Liver (tissue), 9 donors: ENCODE results near the gene AATK. TPM values are rescaled to one million over a fixed set of nuclear protein-coding genes. Genes with fewer than 3 reads are reported as not detected.

Experiments
- DNase-seq: peaks from one replicate; pipeline ENCODE4 v3.0.0-alpha.2; 2017; ENCODE audit warnings: low spot score
- H3K27ac ChIP-seq, 2 donors: one replicate each; pipeline ENCODE4 v1.7.0; 2013; ENCODE audit warnings: inconsistent platforms in 2 of 2, low read length in 2 of 2, control low read depth in 1 of 2, low read depth in 1 of 2, mild to moderate bottlenecking in 1 of 2
- H3K27me3 ChIP-seq, 4 donors: one replicate each; pipeline versions ENCODE4 v1.6.1 to v1.7.0; 2013; ENCODE audit warnings: low read length in 3 of 4, inconsistent platforms in 1 of 4, mild to moderate bottlenecking in 1 of 4, moderate library complexity in 1 of 4; ENCODE audit not compliant: control insufficient read depth in 4 of 4, insufficient read depth in 4 of 4
- H3K36me3 ChIP-seq, 4 donors: one replicate each; pipeline versions ENCODE4 v1.6.1 to v1.7.0; 2013; ENCODE audit warnings: low read length in 3 of 4, mild to moderate bottlenecking in 3 of 4, low read depth in 1 of 4, moderate library complexity in 1 of 4; ENCODE audit not compliant: control insufficient read depth in 4 of 4, insufficient read depth in 3 of 4
- H3K4me1 ChIP-seq, 4 donors: one replicate each; pipeline versions ENCODE4 v1.6.1 to v1.7.0; 2013; ENCODE audit warnings: low read length in 3 of 4, mild to moderate bottlenecking in 3 of 4, moderate library complexity in 1 of 4; ENCODE audit not compliant: control insufficient read depth in 4 of 4, insufficient read depth in 4 of 4
- H3K4me3 ChIP-seq, 3 donors: one replicate each; pipeline versions ENCODE4 v1.6.1 to v1.7.0; 2013; ENCODE audit warnings: low read length in 3 of 3, control low read depth in 1 of 3, low read depth in 1 of 3, mild to moderate bottlenecking in 1 of 3
- H3K9ac ChIP-seq, 2 donors: one replicate each; pipeline ENCODE4 v1.7.0; 2013; ENCODE audit warnings: low read length in 2 of 2, mild to moderate bottlenecking in 2 of 2, moderate library complexity in 2 of 2, control low read depth in 1 of 2, low read depth in 1 of 2
- H3K9me3 ChIP-seq, 4 donors: one replicate each; pipeline versions ENCODE4 v1.6.1 to v1.7.0; 2013; ENCODE audit warnings: low read length in 3 of 4; ENCODE audit not compliant: control insufficient read depth in 4 of 4
- CTCF ChIP-seq: fragments of 150-350 bp; IDR thresholded peaks from 2 replicates; pipeline ENCODE4 v1.5.1; 2017; ENCODE audit warnings: improper control_type of control experiment, low read depth, low read length; ENCODE audit not compliant: missing input control
- EGR1 ChIP-seq, 2 donors: IDR thresholded peaks; 2 replicates each; pipeline ENCODE4 v1.6.1; 2016 to 2018; ENCODE audit warnings: antibody characterized with exemption in 2 of 2, low read depth in 2 of 2
- FOXA1 ChIP-seq: IDR thresholded peaks from 2 replicates; pipeline ENCODE4 v1.6.1; 2016; ENCODE audit warnings: antibody characterized with exemption
- FOXA2 ChIP-seq: IDR thresholded peaks from 2 replicates; pipeline ENCODE4 v1.6.1; 2016; ENCODE audit warnings: antibody characterized with exemption
- GABPA ChIP-seq, 2 donors: IDR thresholded peaks in 1 of 2; conservative IDR thresholded peaks in 1 of 2; 2 replicates each; pipeline ENCODE4 v1.6.1; 2016; ENCODE audit warnings: antibody characterized with exemption in 2 of 2, mild to moderate bottlenecking in 1 of 2, moderate library complexity in 1 of 2
- HNF4A ChIP-seq, 2 donors: conservative IDR thresholded peaks; 2 replicates each; pipeline ENCODE4 v1.6.1; 2016; ENCODE audit warnings: antibody characterized with exemption in 2 of 2, mild to moderate bottlenecking in 2 of 2
- HNF4G ChIP-seq: IDR thresholded peaks from 2 replicates; pipeline ENCODE4 v1.6.1; 2016; ENCODE audit warnings: antibody characterized with exemption
- JUND ChIP-seq, 2 donors: IDR thresholded peaks; 2 replicates each; pipeline ENCODE4 v1.6.1; 2016; ENCODE audit warnings: antibody characterized with exemption in 2 of 2
- RAD21 ChIP-seq, 2 donors: IDR thresholded peaks; 2 replicates each; pipeline ENCODE4 v1.6.1; 2016; ENCODE audit warnings: antibody characterized with exemption in 2 of 2, mild to moderate bottlenecking in 2 of 2
- RXRA ChIP-seq, 2 donors: IDR thresholded peaks; 2 replicates each; pipeline ENCODE4 v1.6.1; 2017 to 2018; ENCODE audit warnings: antibody characterized with exemption in 2 of 2, mild to moderate bottlenecking in 1 of 2
- SP1 ChIP-seq: IDR thresholded peaks from 2 replicates; pipeline ENCODE4 v1.6.1; 2018; ENCODE audit warnings: antibody characterized with exemption, mild to moderate bottlenecking
- TAF1 ChIP-seq: conservative IDR thresholded peaks from 2 replicates; pipeline ENCODE4 v1.6.1; 2016; ENCODE audit warnings: antibody characterized with exemption, mild to moderate bottlenecking
- YY1 ChIP-seq: IDR thresholded peaks from 2 replicates; pipeline ENCODE4 v1.6.1; 2016; ENCODE audit warnings: antibody characterized with exemption, mild to moderate bottlenecking
- WGBS: extraction: QIAGEN DNeasy Blood & Tissue Kit; methylation state at CpG from one replicate; pipeline ENCODE4 v1.1.7; 2013; 5-methylcytosine and 5-hydroxymethylcytosine counted together
- polyA plus RNA-seq, 2 donors: library from polyadenylated mRNA; stranded (reverse) in 1 of 2; unstranded in 1 of 2; fragments of 200-250 nt in 1 of 2; fragments of >200 nt in 1 of 2; fragmentation: Nextera tagmentation in 1 of 2; extraction: Ambion mirVana in 1 of 2; gene quantifications; one replicate each; pipeline versions ENCODE4 v1.2.1 to v1.2.3, GENCODE V29; 2013 to 2015
- total RNA-seq, 2 donors: library from RNA; depleted of rRNA; stranded (reverse); fragments of >200 nt; gene quantifications; one replicate each; pipeline ENCODE4 v1.2.3, GENCODE V29; 2014
- TF ChIP-seq, protein P1 (sequence below): IDR thresholded peaks from 2 replicates; pipeline ENCODE4 v1.6.1; 2016; ENCODE audit warnings: antibody characterized with exemption
- TF ChIP-seq, protein P2 (sequence below): IDR thresholded peaks from 2 replicates; pipeline ENCODE4 v1.6.1; 2016; ENCODE audit warnings: antibody characterized with exemption, mild to moderate bottlenecking
- TF ChIP-seq, protein P3 (sequence below): IDR thresholded peaks from 2 replicates; pipeline ENCODE4 v1.6.1; 2016; ENCODE audit warnings: antibody characterized with exemption
- TF ChIP-seq, protein P4 (sequence below): IDR thresholded peaks from 2 replicates; pipeline ENCODE4 v1.6.1; 2016; ENCODE audit warnings: antibody characterized with exemption
- donor health status: healthy.
- donor health status: healthy.
- donor health status: healthy.
- donor health status: healthy.
- donor health status: healthy.

Gene AATK
- total and polyA plus RNA-seq, 4 donors = 0.24 to 2.3 (median 0.62) TPM

DNA sequence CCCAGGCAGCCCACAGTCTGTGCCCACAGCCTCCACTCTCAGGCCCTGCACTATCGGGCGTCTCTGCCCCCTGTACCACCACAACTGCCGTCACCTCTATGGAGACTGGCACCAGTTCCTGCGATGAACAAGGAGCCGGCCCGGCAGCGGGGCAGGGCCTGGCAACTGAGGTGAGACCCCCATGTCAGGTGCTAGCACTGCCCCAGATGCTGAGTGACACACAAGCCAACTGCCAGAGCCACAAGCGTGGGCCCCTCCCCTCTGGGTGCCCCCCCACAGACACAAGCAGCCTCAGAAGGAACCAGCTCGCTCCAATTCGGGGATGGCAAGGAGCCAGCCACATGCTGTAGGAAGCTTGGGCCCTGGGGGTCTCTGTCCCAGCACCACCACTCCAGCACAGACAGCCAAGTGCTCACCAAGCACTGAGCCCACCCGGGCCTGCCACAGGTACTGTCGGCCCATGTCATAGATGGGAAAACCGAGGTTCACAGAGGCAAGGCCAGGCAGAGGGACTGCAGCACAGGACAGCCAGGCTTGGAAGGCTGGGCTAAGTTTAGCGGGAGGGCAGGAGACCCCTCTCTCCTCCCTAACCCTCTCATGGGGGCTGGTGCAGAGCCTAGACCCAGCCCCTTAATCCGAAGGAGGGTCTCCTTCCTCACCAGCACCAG is 2.2 kb downstream of the AATK start:
- no peak for TF ChIP-seq EGR1 (IDR thresholded peaks at IDR 0.05; ENCODE audit: low read depth in 2 of 2)
- TF ChIP-seq, protein P1, sequence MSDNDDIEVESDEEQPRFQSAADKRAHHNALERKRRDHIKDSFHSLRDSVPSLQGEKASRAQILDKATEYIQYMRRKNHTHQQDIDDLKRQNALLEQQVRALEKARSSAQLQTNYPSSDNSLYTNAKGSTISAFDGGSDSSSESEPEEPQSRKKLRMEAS = no peak
- no peak for TF ChIP-seq GABPA (IDR thresholded peaks at IDR 0.05 in 1 of 2, conservative IDR thresholded peaks at IDR 0.05 in 1 of 2)
- TF ChIP-seq, protein P2, sequence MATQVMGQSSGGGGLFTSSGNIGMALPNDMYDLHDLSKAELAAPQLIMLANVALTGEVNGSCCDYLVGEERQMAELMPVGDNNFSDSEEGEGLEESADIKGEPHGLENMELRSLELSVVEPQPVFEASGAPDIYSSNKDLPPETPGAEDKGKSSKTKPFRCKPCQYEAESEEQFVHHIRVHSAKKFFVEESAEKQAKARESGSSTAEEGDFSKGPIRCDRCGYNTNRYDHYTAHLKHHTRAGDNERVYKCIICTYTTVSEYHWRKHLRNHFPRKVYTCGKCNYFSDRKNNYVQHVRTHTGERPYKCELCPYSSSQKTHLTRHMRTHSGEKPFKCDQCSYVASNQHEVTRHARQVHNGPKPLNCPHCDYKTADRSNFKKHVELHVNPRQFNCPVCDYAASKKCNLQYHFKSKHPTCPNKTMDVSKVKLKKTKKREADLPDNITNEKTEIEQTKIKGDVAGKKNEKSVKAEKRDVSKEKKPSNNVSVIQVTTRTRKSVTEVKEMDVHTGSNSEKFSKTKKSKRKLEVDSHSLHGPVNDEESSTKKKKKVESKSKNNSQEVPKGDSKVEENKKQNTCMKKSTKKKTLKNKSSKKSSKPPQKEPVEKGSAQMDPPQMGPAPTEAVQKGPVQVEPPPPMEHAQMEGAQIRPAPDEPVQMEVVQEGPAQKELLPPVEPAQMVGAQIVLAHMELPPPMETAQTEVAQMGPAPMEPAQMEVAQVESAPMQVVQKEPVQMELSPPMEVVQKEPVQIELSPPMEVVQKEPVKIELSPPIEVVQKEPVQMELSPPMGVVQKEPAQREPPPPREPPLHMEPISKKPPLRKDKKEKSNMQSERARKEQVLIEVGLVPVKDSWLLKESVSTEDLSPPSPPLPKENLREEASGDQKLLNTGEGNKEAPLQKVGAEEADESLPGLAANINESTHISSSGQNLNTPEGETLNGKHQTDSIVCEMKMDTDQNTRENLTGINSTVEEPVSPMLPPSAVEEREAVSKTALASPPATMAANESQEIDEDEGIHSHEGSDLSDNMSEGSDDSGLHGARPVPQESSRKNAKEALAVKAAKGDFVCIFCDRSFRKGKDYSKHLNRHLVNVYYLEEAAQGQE = no peak
- TF ChIP-seq RXRA (IDR thresholded peaks at IDR 0.05) = no peak
- no peak overlapping the region for H3K27ac ChIP-seq
- 91% methylated on average over 15 of the region's 15 CpGs for WGBS
- H3K9ac ChIP-seq = no peak overlapping the region
- DNase-seq = no peak
- H3K4me1 ChIP-seq = peaks cover 0 to 12% (median 3%) of the 10 kb centered on the region in 4 donors
- no peaks in the 10 kb centered on the region for H3K36me3 ChIP-seq
- no peak overlapping the region for H3K4me3 ChIP-seq
- H3K9me3 ChIP-seq = no peaks in the 10 kb centered on the region
- no peaks in the 10 kb centered on the region for H3K27me3 ChIP-seq

DNA sequence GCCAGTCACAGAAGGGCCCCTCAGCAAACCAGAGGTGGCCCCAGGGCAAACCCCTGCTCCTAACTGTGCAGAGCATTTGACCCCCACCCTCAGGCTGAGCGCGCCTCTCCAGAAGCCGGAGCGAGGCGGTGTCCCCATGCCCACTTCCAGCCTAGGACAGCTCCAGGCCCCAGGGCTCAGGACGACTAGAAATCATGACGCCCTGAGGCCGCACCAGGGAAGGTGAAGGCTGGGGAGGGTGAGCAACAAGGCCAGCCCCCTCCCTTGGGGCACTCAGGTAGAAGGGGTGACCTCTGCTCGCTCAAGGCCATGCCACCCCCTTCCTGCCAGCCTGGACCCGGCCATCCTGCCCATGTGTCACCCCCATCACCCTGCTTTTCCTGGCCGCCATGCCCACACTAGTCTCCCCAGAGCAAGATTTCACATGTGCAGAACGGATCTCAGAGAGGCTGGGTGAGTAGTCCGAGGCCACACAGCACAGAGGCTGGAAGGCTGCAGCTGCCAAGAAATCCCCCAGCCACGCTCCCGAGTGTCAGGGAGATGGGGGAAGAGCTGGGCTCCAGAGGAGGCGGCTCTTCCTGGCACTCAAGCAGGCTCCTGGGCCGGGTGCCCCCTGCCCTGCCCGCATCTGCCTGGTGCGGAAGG is 2.8 kb downstream of the AATK start:
- Histone ChIP-seq H3K9ac (no peak overlapping the region), H3K27ac (no peak overlapping the region), H3K4me3 (no peak overlapping the region), H3K4me1 (peaks cover 0 to 12% (median 3%) of the 10 kb centered on the region in 4 donors), H3K9me3 (no peaks in the 10 kb centered on the region), H3K36me3 (no peaks in the 10 kb centered on the region), H3K27me3 (no peaks in the 10 kb centered on the region)
- 89% methylated on average over 19 of the region's 19 CpGs for WGBS
- DNase-seq = no peak
- TF ChIP-seq HNF4A (conservative IDR thresholded peaks at IDR 0.05) (no peak), GABPA (IDR thresholded peaks at IDR 0.05 in 1 of 2, conservative IDR thresholded peaks at IDR 0.05 in 1 of 2) (no peak), HNF4G (no peak), SP1 (no peak), YY1 (no peak), FOXA1 (no peak), RAD21 (IDR thresholded peaks at IDR 0.05) (no peak), RXRA (IDR thresholded peaks at IDR 0.05) (no peak), TAF1 (no peak), JUND (IDR thresholded peaks at IDR 0.05) (no peak), EGR1 (IDR thresholded peaks at IDR 0.05; ENCODE audit: low read depth in 2 of 2) (no peak), CTCF (no peak), FOXA2 (no peak)
- TF ChIP-seq, protein P2 = no peak
- TF ChIP-seq, protein P3, sequence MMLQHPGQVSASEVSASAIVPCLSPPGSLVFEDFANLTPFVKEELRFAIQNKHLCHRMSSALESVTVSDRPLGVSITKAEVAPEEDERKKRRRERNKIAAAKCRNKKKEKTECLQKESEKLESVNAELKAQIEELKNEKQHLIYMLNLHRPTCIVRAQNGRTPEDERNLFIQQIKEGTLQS = no peak
- TF ChIP-seq, protein P1 = no peak
- TF ChIP-seq, protein P4, sequence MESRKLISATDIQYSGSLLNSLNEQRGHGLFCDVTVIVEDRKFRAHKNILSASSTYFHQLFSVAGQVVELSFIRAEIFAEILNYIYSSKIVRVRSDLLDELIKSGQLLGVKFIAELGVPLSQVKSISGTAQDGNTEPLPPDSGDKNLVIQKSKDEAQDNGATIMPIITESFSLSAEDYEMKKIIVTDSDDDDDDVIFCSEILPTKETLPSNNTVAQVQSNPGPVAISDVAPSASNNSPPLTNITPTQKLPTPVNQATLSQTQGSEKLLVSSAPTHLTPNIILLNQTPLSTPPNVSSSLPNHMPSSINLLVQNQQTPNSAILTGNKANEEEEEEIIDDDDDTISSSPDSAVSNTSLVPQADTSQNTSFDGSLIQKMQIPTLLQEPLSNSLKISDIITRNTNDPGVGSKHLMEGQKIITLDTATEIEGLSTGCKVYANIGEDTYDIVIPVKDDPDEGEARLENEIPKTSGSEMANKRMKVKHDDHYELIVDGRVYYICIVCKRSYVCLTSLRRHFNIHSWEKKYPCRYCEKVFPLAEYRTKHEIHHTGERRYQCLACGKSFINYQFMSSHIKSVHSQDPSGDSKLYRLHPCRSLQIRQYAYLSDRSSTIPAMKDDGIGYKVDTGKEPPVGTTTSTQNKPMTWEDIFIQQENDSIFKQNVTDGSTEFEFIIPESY = no peak
